C4-2B (cell line): ENCODE data around the gene L3MBTL2.

ENCODE experiments used
- H3K27ac ChIP-seq: fragments of 450-650 bp; 2 replicates; pipeline ENCODE4 v1.5.1; 2017
- ZFX ChIP-seq: fragments of 450-650 bp; IDR thresholded peaks from 2 replicates; pipeline ENCODE4 v1.6.1; 2017
- TF ChIP-seq, protein P1 (sequence below): fragments of 450-650 bp; conservative IDR thresholded peaks from 2 replicates; pipeline ENCODE4 v1.5.1; 2017; ENCODE audit warnings: mild to moderate bottlenecking

The L3MBTL2 gene

DNA sequence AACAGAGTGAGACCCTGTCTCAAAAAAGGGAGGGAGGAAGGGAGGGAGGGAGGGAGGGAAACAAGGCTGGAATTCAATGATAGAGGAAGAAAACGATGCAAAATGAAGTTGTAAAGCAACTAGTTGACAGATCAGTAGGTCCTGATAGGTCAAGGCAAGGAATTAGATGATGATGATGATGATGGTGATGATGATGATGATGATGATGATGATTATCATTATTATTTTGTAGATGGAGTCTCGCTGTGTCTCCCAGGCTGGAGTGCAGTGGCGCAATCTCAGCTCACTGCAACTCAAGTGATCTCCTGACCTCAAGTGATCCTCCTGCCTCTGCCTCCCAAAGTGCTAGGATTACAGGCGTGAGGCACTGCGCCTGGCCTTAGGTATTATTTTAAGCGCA is 11.3 kb upstream of the L3MBTL2 start:
- no peak for TF ChIP-seq ZFX
- TF ChIP-seq, protein P1, sequence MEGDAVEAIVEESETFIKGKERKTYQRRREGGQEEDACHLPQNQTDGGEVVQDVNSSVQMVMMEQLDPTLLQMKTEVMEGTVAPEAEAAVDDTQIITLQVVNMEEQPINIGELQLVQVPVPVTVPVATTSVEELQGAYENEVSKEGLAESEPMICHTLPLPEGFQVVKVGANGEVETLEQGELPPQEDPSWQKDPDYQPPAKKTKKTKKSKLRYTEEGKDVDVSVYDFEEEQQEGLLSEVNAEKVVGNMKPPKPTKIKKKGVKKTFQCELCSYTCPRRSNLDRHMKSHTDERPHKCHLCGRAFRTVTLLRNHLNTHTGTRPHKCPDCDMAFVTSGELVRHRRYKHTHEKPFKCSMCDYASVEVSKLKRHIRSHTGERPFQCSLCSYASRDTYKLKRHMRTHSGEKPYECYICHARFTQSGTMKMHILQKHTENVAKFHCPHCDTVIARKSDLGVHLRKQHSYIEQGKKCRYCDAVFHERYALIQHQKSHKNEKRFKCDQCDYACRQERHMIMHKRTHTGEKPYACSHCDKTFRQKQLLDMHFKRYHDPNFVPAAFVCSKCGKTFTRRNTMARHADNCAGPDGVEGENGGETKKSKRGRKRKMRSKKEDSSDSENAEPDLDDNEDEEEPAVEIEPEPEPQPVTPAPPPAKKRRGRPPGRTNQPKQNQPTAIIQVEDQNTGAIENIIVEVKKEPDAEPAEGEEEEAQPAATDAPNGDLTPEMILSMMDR, result no peak

GRCh38 chr22:41197038-41197972 is 7.8 kb upstream of the L3MBTL2 start:
- H3K27ac ChIP-seq, result peak overlapping the region; percentile 78
- no peak for TF ChIP-seq ZFX
- TF ChIP-seq, protein P1, result no peak; the same call in 1 of the 2 replicates

More for the DNA sequence above, 11.3 kb upstream of the L3MBTL2 start:
- H3K27ac ChIP-seq, result no peak overlapping the region

DNA sequence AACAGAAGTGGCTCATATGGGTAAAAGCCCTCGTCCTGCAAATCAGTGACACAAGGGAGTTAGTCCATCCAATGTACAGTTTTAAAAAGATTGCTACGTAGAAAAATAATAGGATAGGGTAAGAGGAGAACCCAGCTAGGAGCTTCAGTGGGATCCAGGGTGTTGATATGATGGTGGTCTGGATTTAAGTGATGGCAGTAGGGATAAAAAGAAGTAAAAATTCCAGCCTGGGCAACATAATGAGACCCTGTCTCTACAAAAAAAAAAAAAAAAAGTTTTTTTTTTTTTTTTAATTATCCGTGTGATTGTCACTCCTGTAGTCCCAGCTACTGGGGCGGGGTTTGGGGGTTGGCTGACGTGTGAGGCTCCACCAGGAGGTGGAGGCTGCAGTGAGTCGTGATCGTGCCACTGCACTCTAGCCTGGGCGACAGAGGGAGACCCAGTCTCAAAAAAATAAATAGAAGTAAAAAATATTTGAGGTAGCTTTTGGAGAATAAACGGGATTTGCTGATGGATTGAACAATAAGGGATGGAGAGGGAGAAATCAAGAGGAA is 7.0 kb upstream of the L3MBTL2 start:
- peak overlapping the region; percentile 78 for H3K27ac ChIP-seq
- no peak for TF ChIP-seq ZFX
- TF ChIP-seq, protein P1, result no peak; the same call in 1 of the 2 replicates

DNA sequence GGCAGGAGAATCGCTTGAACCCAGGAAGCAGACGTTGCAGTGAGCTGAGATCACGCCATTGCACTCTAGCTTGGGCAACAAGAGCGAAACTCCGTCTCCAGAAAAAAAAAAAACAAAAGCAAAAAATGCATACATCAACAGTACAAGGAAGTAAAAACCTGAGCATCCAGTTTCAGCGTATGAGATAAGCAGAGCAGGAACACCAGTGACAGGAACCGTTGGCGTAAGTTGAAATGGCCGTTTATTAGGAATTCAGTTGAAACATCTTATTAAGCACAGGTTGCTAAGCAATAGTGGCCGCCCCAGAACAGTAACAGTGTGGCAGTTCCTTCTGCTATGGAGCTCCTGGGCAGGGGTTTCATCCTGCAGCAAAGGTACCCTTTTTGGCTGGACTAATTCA is 4.0 kb upstream of the L3MBTL2 start:
- TF ChIP-seq, protein P1, result no peak
- TF ChIP-seq ZFX, result no peak
- H3K27ac ChIP-seq, result peak overlapping the region; percentile 62

DNA sequence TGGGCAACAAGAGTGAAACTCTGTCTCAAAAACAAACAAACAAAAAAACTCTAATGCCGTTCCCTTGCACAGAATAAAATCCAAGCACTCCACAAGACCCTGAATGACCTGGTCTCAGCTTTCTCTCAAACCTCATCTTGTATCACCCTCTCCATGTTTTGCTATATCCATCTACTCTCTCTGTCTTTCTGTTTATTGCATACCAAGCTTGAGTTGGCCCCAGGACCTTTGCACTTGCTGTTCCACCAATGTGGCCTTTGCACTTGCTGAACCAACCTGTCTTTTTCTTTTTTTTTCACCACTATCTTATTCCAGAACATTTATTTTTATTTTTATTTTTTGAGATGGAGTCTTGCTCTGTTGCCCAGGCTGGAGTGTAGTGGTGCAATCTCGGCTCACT is 2.0 kb upstream of the L3MBTL2 start:
- TF ChIP-seq ZFX, result no peak
- no peak overlapping the region for H3K27ac ChIP-seq

GRCh38 chr22:41204066-41204465 is 1.0 kb upstream of the L3MBTL2 start:
- TF ChIP-seq ZFX, result no peak
- H3K27ac ChIP-seq, result no peak overlapping the region

DNA sequence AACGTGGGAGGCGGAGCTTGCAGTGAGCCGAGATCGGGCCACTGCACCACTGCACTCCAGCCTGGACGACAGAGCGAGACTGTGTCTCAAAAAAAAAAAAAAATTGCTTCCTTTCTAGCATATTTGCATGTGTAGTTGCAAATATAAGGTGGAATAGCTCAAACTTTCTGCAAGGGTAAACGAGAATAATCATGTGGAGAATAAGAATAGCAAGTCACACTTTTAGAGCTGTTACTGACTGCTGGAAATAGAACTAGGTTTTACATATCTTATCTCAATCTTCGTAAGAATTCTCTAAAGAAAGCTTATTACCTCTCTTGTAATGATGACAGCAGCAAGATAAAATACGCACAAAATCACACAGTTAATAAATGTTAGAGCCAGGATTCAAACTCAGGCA is 1.6 kb downstream of the L3MBTL2 start:
- no peak overlapping the region for H3K27ac ChIP-seq
- TF ChIP-seq, protein P1, result no peak
- no peak for TF ChIP-seq ZFX

GRCh38 chr22:41215409-41215808 is 10.3 kb downstream of the L3MBTL2 start:
- H3K27ac ChIP-seq, result no peak overlapping the region
- TF ChIP-seq, protein P1, result no peak
- no peak for TF ChIP-seq ZFX
